RWPE1 (cell line): Measurements from ENCODE around the gene GTPBP1.

Experiments
- CTCF ChIA-PET: fragments of 350-600 bp; sonication (Branson Sonifier 250); formaldehyde crosslinking; extraction: SDS; loops from one replicate; lab custom pipeline; 2021; lab: Yijun Ruan, JAX
- POLR2A ChIA-PET: fragments of 400-600 bp; formaldehyde crosslinking; extraction: SDS; loops from one replicate; lab custom pipeline; 2020; ENCODE audit warnings: antibody characterized with exemption; ENCODE audit not compliant: low non-redundant PET; lab: Yijun Ruan, JAX
- DNase-seq: peaks from one replicate; pipeline ENCODE4 v3.0.0; 2012; ENCODE audit warnings: low spot score
- H3K27ac ChIP-seq: fragments of 450-650 bp; 2 replicates; pipeline ENCODE4 v1.5.1; 2017
- TF ChIP-seq, protein P1 (sequence below): fragments of 450-650 bp; conservative IDR thresholded peaks from 2 replicates; pipeline ENCODE4 v1.5.1; 2017; ENCODE audit warnings: low read depth, mild to moderate bottlenecking

The GTPBP1 gene

DNA sequence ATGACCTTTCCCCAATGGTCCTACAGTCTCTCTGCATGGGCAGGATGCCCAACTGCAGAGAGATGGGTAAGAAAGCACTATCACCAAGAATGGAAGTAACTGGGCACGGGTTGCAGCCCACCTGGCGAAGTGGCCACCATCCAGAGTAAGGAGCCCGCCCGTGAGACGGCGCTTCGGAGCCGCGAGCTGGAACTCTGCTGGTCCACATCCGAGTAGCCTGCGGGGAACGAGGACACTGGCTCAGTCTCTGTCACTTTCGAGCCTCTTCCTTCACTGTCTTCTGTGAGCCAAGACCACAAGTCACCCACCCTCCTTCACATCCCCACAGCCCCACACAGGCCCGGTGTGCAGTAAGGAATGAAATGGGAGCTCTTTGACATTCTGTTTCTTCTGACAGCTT, 44.4 kb downstream of the GTPBP1 start:
- no peak for DNase-seq
- ChIA-PET CTCF (no interaction called here), POLR2A (no interaction called here)
- TF ChIP-seq, protein P1, sequence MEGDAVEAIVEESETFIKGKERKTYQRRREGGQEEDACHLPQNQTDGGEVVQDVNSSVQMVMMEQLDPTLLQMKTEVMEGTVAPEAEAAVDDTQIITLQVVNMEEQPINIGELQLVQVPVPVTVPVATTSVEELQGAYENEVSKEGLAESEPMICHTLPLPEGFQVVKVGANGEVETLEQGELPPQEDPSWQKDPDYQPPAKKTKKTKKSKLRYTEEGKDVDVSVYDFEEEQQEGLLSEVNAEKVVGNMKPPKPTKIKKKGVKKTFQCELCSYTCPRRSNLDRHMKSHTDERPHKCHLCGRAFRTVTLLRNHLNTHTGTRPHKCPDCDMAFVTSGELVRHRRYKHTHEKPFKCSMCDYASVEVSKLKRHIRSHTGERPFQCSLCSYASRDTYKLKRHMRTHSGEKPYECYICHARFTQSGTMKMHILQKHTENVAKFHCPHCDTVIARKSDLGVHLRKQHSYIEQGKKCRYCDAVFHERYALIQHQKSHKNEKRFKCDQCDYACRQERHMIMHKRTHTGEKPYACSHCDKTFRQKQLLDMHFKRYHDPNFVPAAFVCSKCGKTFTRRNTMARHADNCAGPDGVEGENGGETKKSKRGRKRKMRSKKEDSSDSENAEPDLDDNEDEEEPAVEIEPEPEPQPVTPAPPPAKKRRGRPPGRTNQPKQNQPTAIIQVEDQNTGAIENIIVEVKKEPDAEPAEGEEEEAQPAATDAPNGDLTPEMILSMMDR, result no peak
- peak overlapping the region; percentile 99 for H3K27ac ChIP-seq

GRCh38 chr22:38750638-38751037, 44.9 kb downstream of the GTPBP1 start:
- CTCF ChIA-PET, result interaction anchor here (0.6 kb wide), 1 partner anchor 74 kb away, joined by 3 read pairs; no protein-coding TSS in a partner anchor
- DNase-seq, result no peak
- TF ChIP-seq, protein P1, result no peak
- POLR2A ChIA-PET, result no interaction called here
- H3K27ac ChIP-seq, result peak overlapping the region; percentile 99

- peak overlapping the region; percentile 99 for H3K27ac ChIP-seq
- ChIA-PET POLR2A (no interaction called here), CTCF (interaction anchor here (0.6 kb wide), 1 partner anchor 74 kb away, joined by 3 read pairs; no protein-coding TSS in a partner anchor)
- TF ChIP-seq, protein P1, result no peak
- no peak for DNase-seq
These were observed 45.3 kb downstream of the GTPBP1 start for GRCh38 chr22:38751066-38751421.

GRCh38 chr22:38751422-38752346, 45.9 kb downstream of the GTPBP1 start:
- TF ChIP-seq, protein P1, result no peak
- DNase-seq, result peak; percentile 50
- ChIA-PET CTCF (interaction anchor here (0.6 kb wide), 2 partner anchors 73 to 141 kb away, joined by 3 to 4 read pairs; no protein-coding TSS in a partner anchor), POLR2A (no interaction called here)
- peak overlapping the region; percentile 99 for H3K27ac ChIP-seq

DNA sequence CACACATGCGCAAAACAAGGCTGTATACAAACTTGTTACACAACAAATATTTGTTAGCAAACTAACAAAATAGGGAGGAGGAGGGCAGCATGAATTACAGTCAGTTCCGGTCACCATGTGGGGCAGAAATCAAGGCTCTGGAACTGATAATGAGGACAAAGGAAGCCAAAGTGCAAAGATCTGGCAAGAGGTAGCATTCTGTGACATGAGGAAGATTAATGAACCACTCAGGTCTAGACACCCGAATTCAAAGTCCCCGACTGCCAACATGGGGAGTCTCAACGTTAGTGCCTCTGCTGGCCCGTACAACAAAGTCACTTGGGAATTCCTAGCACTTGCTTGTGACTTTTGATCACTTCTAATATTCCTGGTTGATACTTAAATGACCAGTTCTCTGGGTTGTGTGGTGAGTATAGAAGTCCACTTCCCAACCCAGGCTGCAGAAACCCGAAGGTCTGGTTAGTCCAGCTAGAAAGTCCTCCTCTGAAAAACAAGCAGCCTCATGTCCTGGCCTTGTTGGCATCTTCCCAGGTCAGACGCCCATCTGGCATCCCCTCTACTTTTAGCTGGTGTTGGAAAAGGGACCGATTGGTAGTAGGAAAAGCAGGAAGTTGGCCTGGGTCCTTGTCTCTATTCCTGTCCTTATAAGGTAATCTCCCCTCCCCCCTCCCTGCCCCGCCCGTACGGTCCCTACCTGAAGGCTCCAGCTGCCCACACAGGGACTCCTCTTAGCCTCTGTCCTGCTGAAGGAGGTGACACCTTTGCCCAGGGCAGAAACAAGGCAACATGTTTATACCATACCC, 48.4 kb downstream of the GTPBP1 start:
- peak overlapping the region; percentile 99 for H3K27ac ChIP-seq
- TF ChIP-seq, protein P1, result no peak
- ChIA-PET POLR2A (no interaction called here), CTCF (no interaction called here)
- DNase-seq, result peak; percentile 48

DNA sequence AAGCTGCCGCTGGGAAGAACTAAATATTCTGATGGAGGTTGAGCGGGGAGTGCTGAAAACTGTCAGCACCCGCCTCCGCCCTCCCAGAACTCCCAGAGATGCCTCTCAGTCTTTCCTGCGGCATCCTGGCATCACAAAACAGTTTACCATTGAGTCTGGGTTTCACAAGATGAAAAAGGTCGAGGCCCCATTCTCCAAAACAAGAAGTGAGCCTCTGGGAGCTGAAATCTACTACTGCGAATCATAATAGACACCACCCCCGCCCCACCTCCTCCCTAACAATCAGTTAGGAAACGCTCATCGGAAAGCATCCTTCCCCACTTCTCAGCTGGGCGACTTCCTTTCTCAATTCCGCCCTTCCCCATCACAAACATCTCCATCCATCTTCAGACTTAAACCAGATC, 49.0 kb downstream of the GTPBP1 start:
- DNase-seq, result peak; percentile 39
- POLR2A ChIA-PET, result no interaction called here
- peak overlapping the region; percentile 99 for H3K27ac ChIP-seq
- CTCF ChIA-PET, result no interaction called here
- TF ChIP-seq, protein P1, result no peak
